CD4-positive, alpha-beta memory T cell (primary cell): ENCODE measurements around the gene NYAP1. TPM values are rescaled to one million over a fixed set of nuclear protein-coding genes. Genes with fewer than 3 reads are reported as not detected.

ENCODE experiments used
- CTCF ChIA-PET: fragments of 350-600 bp; sonication (Branson Sonifier 250); formaldehyde crosslinking; loops from one replicate; lab custom pipeline; 2021; ENCODE audit warnings: inconsistent platforms; ENCODE audit not compliant: partially characterized antibody; lab: Charles Lee
- POLR2A ChIA-PET: fragments of 350-600 bp; sonication (Branson Sonifier 250); formaldehyde crosslinking; loops from one replicate; lab custom pipeline; 2021; ENCODE audit not compliant: partially characterized antibody; lab: Charles Lee
- DNase-seq, 5 donors: peaks; one replicate each; pipeline versions ENCODE4 v3.0.0 to v3.0.0-alpha.2; 2020 to 2022; ENCODE audit warnings: mixed read lengths in 1 of 5
- H3K27ac ChIP-seq: one replicate; pipeline ENCODE4 v1.7.0; 2013; ENCODE audit warnings: low read depth, low read length
- H3K27me3 ChIP-seq: 2 replicates; pipeline ENCODE4 v1.7.0; 2013; ENCODE audit warnings: mild to moderate bottlenecking, low read length, moderate library complexity; ENCODE audit not compliant: insufficient read depth
- H3K36me3 ChIP-seq: 2 replicates; pipeline ENCODE4 v1.7.0; 2013; ENCODE audit warnings: mild to moderate bottlenecking, low read length, moderate library complexity; ENCODE audit not compliant: insufficient read depth
- H3K4me1 ChIP-seq: 2 replicates; pipeline ENCODE4 v1.7.0; 2013; ENCODE audit warnings: mild to moderate bottlenecking, low read length, moderate library complexity; ENCODE audit not compliant: insufficient read depth
- H3K4me3 ChIP-seq, 2 donors: one replicate each; pipeline ENCODE4 v1.7.0; 2013; ENCODE audit warnings: low read length in 2 of 2, mild to moderate bottlenecking in 1 of 2
- H3K9me3 ChIP-seq, 2 donors: one replicate each; pipeline ENCODE4 v1.7.0; 2013; ENCODE audit warnings: low read length in 2 of 2, control low read depth in 1 of 2; ENCODE audit not compliant: control insufficient read depth in 1 of 2
- H3K27ac Mint-ChIP-seq, 7 donors: one replicate each; pipeline ENCODE4 v1.8.0; 2020 to 2021; ENCODE audit warnings: mixed read lengths in 7 of 7, mild to moderate bottlenecking in 6 of 7, inconsistent platforms in 3 of 7, moderate library complexity in 3 of 7
- H3K27me3 Mint-ChIP-seq, 2 donors: one replicate each; pipeline ENCODE4 v1.8.0; 2020 to 2021; ENCODE audit warnings: mixed read lengths in 2 of 2
- H3K36me3 Mint-ChIP-seq, 2 donors: one replicate each; pipeline ENCODE4 v1.8.0; 2020 to 2021; ENCODE audit warnings: mixed read lengths in 2 of 2, inconsistent platforms in 1 of 2, mild to moderate bottlenecking in 1 of 2
- H3K4me1 Mint-ChIP-seq, 4 donors: one replicate each; pipeline ENCODE4 v1.8.0; 2020 to 2021; ENCODE audit warnings: mixed read lengths in 4 of 4, mild to moderate bottlenecking in 1 of 4
- H3K4me3 Mint-ChIP-seq, 8 donors: one replicate each; pipeline ENCODE4 v1.8.0; 2020 to 2021; ENCODE audit warnings: mixed read lengths in 8 of 8, mild to moderate bottlenecking in 7 of 8, moderate library complexity in 6 of 8, inconsistent platforms in 3 of 8
- H3K9me3 Mint-ChIP-seq, 8 donors: one replicate each; pipeline ENCODE4 v1.8.0; 2020 to 2021; ENCODE audit warnings: mixed read lengths in 8 of 8, mild to moderate bottlenecking in 5 of 8, inconsistent platforms in 3 of 8, moderate library complexity in 1 of 8
- intact Hi-C: fragments of 100-400 bp; cut with micrococcal nuclease; formaldehyde crosslinking; loops from one replicate; pipeline ENCODE4 v1.15.1; 2023
- polyA plus RNA-seq, 2 donors: library from polyadenylated mRNA; unstranded; fragments of 300-500 nt; fragmentation: Illumina TruSeq; gene quantifications; one replicate each; pipeline ENCODE4 v1.2.3, GENCODE V29; 2021
- total RNA-seq, 2 experiments: library from RNA; stranded (reverse); gene quantifications; one replicate each; pipeline ENCODE4 v1.2.3, GENCODE V29; 2021

The NYAP1 gene
- total and polyA plus RNA-seq, 4 experiments from 2014 or later = 0.38 to 0.58 TPM; not detected in 2

GRCh38 chr7:100482728-100483089 is 1.0 kb upstream of the NYAP1 start:
- Histone ChIP-seq H3K9me3 (no peaks in the 10 kb centered on the region), H3K27me3 (no peaks in the 10 kb centered on the region), H3K27ac (peak overlapping the region; percentile 45), H3K36me3 (no peaks in the 10 kb centered on the region), H3K4me3 (peak overlapping the region in 1 of 2 donors; percentile 64), H3K4me1 (peaks cover 32% of the 10 kb centered on the region)
- intact Hi-C loops = loop anchor here (1.0 to 2.0 kb wide), 6 partner anchors 11 to 212 kb away; partner anchors contain the start of genes AGFG2 and GIGYF1
- no peaks in the 10 kb centered on the region for H3K27me3 Mint-ChIP-seq
- H3K9me3 Mint-ChIP-seq = peaks cover 0 to 2% (median 0%) of the 10 kb centered on the region in 8 donors
- H3K36me3 Mint-ChIP-seq = peaks cover 0 to 8% of the 10 kb centered on the region in 2 donors
- peak overlapping the region in 6 of 7 donors; percentile 29 to 85 (median 62) for H3K27ac Mint-ChIP-seq
- H3K4me3 Mint-ChIP-seq = peak overlapping the region; percentile 83 to 90 (median 86)
- peaks cover 16 to 34% (median 21%) of the 10 kb centered on the region in 4 donors for H3K4me1 Mint-ChIP-seq
- POLR2A ChIA-PET = interaction anchor here (0.8 to 2.3 kb wide), 8 partner anchors 10 to 77 kb away, joined by 4 to 12 read pairs (median 6); partner anchors contain the start of genes AGFG2 and MEPCE
- CTCF ChIA-PET = interaction anchor here (0.6 to 7.9 kb wide), 29 partner anchors 9 to 211 kb away, joined by 3 to 76 read pairs (median 4); partner anchors contain the start of genes AGFG2, FBXO24, LRCH4 and MOSPD3
- DNase-seq = no peak

GRCh38 chr7:100483090-100483721 is 521 bp upstream of the NYAP1 start:
- POLR2A ChIA-PET = interaction anchor here (0.8 to 2.3 kb wide), 9 partner anchors 10 to 88 kb away, joined by 4 to 12 read pairs (median 5); partner anchors contain the start of genes AGFG2 and MEPCE

GRCh38 chr7:100484673-100485045 is 932 bp downstream of the NYAP1 start:
- DNase-seq = peak in 1 of 5 donors; percentile 42

More at GRCh38 chr7:100483090-100483721, 521 bp upstream of the NYAP1 start:
- peak overlapping the region in 5 of 7 donors; percentile 29 to 85 (median 53) for H3K27ac Mint-ChIP-seq
- Histone ChIP-seq H3K36me3 (no peaks in the 10 kb centered on the region), H3K4me3 (peak overlapping the region in 1 of 2 donors; percentile 64), H3K4me1 (peaks cover 32% of the 10 kb centered on the region), H3K27ac (peak overlapping the region; percentile 45), H3K27me3 (no peaks in the 10 kb centered on the region), H3K9me3 (no peaks in the 10 kb centered on the region)
- H3K4me3 Mint-ChIP-seq = peak overlapping the region; percentile 83 to 90 (median 86)
- intact Hi-C loops = loop anchor here (1.0 to 2.0 kb wide), 6 partner anchors 10 to 212 kb away; partner anchors contain the start of genes AGFG2 and GIGYF1
- no peaks in the 10 kb centered on the region for H3K27me3 Mint-ChIP-seq
- peak; percentile 75 to 85 (median 79) for DNase-seq
- peaks cover 0 to 6% of the 10 kb centered on the region in 2 donors for H3K36me3 Mint-ChIP-seq
- H3K4me1 Mint-ChIP-seq = peaks cover 16 to 34% (median 21%) of the 10 kb centered on the region in 4 donors
- H3K9me3 Mint-ChIP-seq = peaks cover 0 to 2% (median 0%) of the 10 kb centered on the region in 8 donors
- CTCF ChIA-PET = interaction anchor here (0.6 to 7.9 kb wide), 29 partner anchors 9 to 210 kb away, joined by 3 to 76 read pairs (median 4); partner anchors contain the start of genes AGFG2, FBXO24, LRCH4 and MOSPD3

GRCh38 chr7:100485471-100485876 is 1.7 kb downstream of the NYAP1 start:
- ChIA-PET CTCF (interaction anchor here (0.7 to 2.2 kb wide), 5 partner anchors 12 to 208 kb away, joined by 3 to 6 read pairs (median 4); no protein-coding TSS in a partner anchor), POLR2A (no interaction called here)
- H3K27me3 ChIP-seq = no peaks in the 10 kb centered on the region
- no peak overlapping the region for H3K4me3 ChIP-seq
- no peak overlapping the region for H3K27ac ChIP-seq
- no peaks in the 10 kb centered on the region for H3K36me3 ChIP-seq
- no peaks in the 10 kb centered on the region for H3K9me3 ChIP-seq
- Mint-ChIP-seq H3K9me3 (no peaks in the 10 kb centered on the region), H3K27me3 (no peaks in the 10 kb centered on the region), H3K4me1 (peaks cover 13 to 36% (median 17%) of the 10 kb centered on the region in 4 donors), H3K4me3 (peak overlapping the region in 3 of 8 donors; percentile 25 to 54 (median 29)), H3K27ac (peak overlapping the region in 1 of 7 donors; percentile 81), H3K36me3 (peaks cover 0 to 2% of the 10 kb centered on the region in 2 donors)
- no peak for DNase-seq
- peaks cover 23% of the 10 kb centered on the region for H3K4me1 ChIP-seq
- intact Hi-C loops = no loop called here

More at GRCh38 chr7:100484673-100485045, 932 bp downstream of the NYAP1 start:
- intact Hi-C loops = no loop called here
- peak overlapping the region; percentile 30 to 78 (median 60) for H3K4me3 Mint-ChIP-seq
- Histone ChIP-seq H3K4me1 (peaks cover 27% of the 10 kb centered on the region), H3K27ac (no peak overlapping the region), H3K4me3 (no peak overlapping the region), H3K27me3 (no peaks in the 10 kb centered on the region), H3K9me3 (no peaks in the 10 kb centered on the region), H3K36me3 (no peaks in the 10 kb centered on the region)
- POLR2A ChIA-PET = interaction anchor here (1.0 kb wide), 1 partner anchor 15 kb away, joined by 3 read pairs; no protein-coding TSS in a partner anchor
- CTCF ChIA-PET = interaction anchor here (0.7 to 2.2 kb wide), 5 partner anchors 13 to 208 kb away, joined by 3 to 6 read pairs (median 4); no protein-coding TSS in a partner anchor
- H3K4me1 Mint-ChIP-seq = peaks cover 13 to 30% (median 18%) of the 10 kb centered on the region in 4 donors
- H3K9me3 Mint-ChIP-seq = no peaks in the 10 kb centered on the region
- no peaks in the 10 kb centered on the region for H3K27me3 Mint-ChIP-seq
- peak overlapping the region in 6 of 7 donors; percentile 6 to 90 (median 59) for H3K27ac Mint-ChIP-seq
- peaks cover 0 to 2% of the 10 kb centered on the region in 2 donors for H3K36me3 Mint-ChIP-seq

DNA sequence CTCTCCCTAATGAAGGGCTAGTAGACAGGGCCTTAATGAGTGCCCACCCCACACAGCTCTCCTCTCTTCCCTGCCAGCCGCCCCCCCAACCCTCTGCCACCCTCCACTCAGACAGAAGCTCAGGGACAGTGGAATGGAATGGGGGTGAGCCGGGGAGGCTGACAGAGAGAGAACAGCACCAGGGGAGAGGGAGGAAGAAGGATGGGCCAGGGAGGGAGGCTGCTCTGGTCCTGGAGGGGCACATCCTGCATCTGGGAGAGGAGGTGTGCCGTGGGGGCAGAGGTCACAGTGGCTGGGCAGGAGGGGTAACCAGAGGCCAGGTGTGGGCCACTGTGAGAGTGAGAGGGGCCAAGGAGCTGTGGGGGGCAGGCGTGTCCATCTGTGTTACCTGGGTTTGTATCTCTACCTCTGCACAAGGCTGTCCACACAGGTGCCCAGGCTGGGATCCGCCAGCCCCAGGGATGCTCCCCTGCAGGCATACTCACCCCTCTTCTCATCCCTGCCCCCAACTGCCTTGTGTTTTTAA is 2.4 kb downstream of the NYAP1 start:
- H3K4me3 ChIP-seq = no peak overlapping the region
- POLR2A ChIA-PET = no interaction called here
- peaks cover 23% of the 10 kb centered on the region for H3K4me1 ChIP-seq
- no peaks in the 10 kb centered on the region for H3K9me3 ChIP-seq
- peak overlapping the region in 1 of 8 donors; percentile 52 for H3K4me3 Mint-ChIP-seq
- CTCF ChIA-PET = interaction anchor here (1.1 to 2.2 kb wide), 4 partner anchors 11 to 74 kb away, joined by 3 to 6 read pairs (median 5); no protein-coding TSS in a partner anchor
- no peaks in the 10 kb centered on the region for H3K27me3 Mint-ChIP-seq
- H3K4me1 Mint-ChIP-seq = peaks cover 13 to 36% (median 17%) of the 10 kb centered on the region in 4 donors
- peaks cover 0 to 2% of the 10 kb centered on the region in 2 donors for H3K36me3 Mint-ChIP-seq
- no peaks in the 10 kb centered on the region for H3K9me3 Mint-ChIP-seq
- no peaks in the 10 kb centered on the region for H3K36me3 ChIP-seq
- no peaks in the 10 kb centered on the region for H3K27me3 ChIP-seq
- intact Hi-C loops = no loop called here
- no peak overlapping the region for H3K27ac ChIP-seq
- DNase-seq = no peak
- peak overlapping the region in 3 of 7 donors; percentile 32 to 81 (median 58) for H3K27ac Mint-ChIP-seq

DNA sequence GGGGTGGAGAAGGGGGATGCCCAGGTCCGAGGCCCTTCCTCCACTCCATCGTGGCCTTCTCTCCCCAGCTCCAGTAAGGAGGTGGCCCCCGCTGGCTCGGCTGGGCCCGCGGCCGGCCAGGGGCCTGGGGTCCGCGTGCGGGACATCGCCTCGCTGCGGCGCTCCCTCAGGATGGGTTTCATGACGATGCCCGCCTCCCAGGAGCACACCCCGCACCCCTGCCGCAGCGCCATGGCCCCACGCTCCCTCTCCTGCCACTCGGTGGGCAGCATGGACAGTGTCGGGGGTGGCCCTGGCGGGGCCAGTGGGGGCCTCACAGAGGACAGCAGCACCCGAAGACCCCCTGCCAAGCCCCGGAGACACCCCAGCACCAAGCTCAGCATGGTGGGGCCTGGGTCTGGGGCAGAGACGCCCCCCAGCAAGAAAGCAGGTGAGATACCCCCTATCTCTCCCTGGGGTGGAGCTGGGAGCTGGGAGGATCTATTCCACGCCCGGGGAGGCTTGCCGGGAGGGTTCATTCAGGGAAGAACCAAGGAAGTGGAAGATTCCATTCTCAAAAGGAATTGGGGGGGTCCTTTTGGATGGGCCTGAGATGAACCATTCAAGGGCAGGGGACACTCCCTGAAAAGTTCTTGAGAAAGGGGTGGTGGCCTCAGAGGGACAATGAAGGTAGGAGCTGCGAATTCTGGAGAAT is 3.2 kb downstream of the NYAP1 start:
- H3K36me3 Mint-ChIP-seq = peaks cover 0 to 2% of the 10 kb centered on the region in 2 donors
- no peak overlapping the region for H3K27ac Mint-ChIP-seq
- ChIA-PET POLR2A (interaction anchor here (0.6 to 0.8 kb wide), 2 partner anchors 21 to 194 kb away, joined by 3 to 4 read pairs; no protein-coding TSS in a partner anchor), CTCF (interaction anchor here (0.9 to 2.1 kb wide), 3 partner anchors 17 to 73 kb away, joined by 3 to 6 read pairs (median 3); no protein-coding TSS in a partner anchor)
- no peaks in the 10 kb centered on the region for H3K36me3 ChIP-seq
- peaks cover 22% of the 10 kb centered on the region for H3K4me1 ChIP-seq
- H3K9me3 Mint-ChIP-seq = no peaks in the 10 kb centered on the region
- intact Hi-C loops = no loop called here
- no peak overlapping the region for H3K4me3 Mint-ChIP-seq
- H3K4me3 ChIP-seq = no peak overlapping the region
- DNase-seq = no peak
- no peak overlapping the region for H3K27ac ChIP-seq
- no peaks in the 10 kb centered on the region for H3K27me3 ChIP-seq
- peaks cover 10 to 32% (median 13%) of the 10 kb centered on the region in 4 donors for H3K4me1 Mint-ChIP-seq
- no peaks in the 10 kb centered on the region for H3K27me3 Mint-ChIP-seq
- H3K9me3 ChIP-seq = no peaks in the 10 kb centered on the region
